ENCODE measurements around the gene RAB34. TPM values are rescaled to one million over a fixed set of nuclear protein-coding genes. Genes with fewer than 3 reads are reported as not detected.
A peak's percentile ranks its signal among the peaks of the same experiment; 100 is the strongest.

The RAB34 gene, protein sequence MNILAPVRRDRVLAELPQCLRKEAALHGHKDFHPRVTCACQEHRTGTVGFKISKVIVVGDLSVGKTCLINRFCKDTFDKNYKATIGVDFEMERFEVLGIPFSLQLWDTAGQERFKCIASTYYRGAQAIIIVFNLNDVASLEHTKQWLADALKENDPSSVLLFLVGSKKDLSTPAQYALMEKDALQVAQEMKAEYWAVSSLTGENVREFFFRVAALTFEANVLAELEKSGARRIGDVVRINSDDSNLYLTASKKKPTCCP
- 189 and 190 TPM in 2 replicates for total RNA-seq (2021)
- long read RNA-seq, transcript RAB34-210 (11 exons, 863 nt), result minor isoform, 71 of 1,661 reads
- long read RNA-seq, transcript RAB34-201 (11 exons, 1,592 nt), result minor isoform, 123 of 1,661 reads
- long read RNA-seq, transcript RAB34-204 (10 exons, 1,766 nt), result major isoform, 776 of 1,661 reads
- long read RNA-seq, transcript RAB34-203 (10 exons, 1,597 nt), result minor isoform, 159 of 1,661 reads
- long read RNA-seq, partial matches to known transcripts, result 149 of 1,661 reads
- long read RNA-seq, other reads (novel, unspliced or antisense), result 370 of 1,661 reads

DNA sequence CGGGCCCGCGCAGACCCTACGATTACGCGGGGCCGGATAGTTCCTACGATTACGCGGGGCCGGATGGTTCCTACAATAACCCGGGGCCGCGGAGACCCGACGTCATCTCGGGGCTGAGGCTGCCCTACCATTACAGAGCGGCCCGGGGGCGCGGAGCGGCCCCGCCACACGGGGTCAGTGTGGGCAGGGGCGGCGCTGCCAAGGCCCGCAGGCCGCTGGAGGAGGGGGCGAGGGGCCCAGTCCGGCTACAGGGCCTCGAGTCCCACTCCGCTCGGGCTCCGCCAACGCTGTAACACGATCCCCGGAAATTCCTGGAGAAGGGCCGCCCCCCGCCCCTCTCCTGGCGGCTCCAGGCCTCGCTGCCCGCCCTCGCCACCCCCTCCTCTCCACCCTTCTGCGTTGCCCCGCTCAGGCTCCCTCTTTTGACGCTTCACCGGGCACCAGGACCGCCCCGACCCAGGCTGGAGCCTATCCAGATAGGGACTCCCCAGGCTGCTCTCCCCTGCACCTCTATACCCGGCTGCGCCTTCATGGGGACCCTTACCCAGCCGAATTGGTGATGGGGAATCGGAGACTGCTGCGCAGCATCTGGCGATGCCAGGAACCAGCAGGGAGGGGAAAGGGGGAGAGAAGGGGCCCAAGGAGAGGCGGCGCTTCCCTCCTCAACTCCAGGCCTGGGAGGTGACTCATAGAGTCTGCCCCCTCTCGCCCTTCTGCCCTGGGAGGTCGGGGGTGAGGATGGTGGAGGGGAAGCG lies at the start of gene RAB34:
TSS of gene RAB34 (minus strand) at position 291 of the 755 bp plus-strand sequence. CDS start 602 bp downstream, outside the sequence.
- Histone ChIP-seq H3K4me2 (ENCODE audit: insufficient read depth, insufficient read length, low read length) (peak within 1 kb of the TSS; percentile 87), H2AK5ac (ENCODE audit: insufficient read length, low read length) (no peak within 1 kb of the TSS)

More for the DNA sequence above, at the start of gene RAB34:
- peaks cover 54 to 64% (median 55%) of the 10 kb centered on the region in 3 experiments for H3K36me3 Mint-ChIP-seq (ENCODE audit: insufficient read depth in 1 of 3, low read depth in 3 of 3)
- Histone ChIP-seq H4K91ac (ENCODE audit: insufficient read length, low read depth, low read length) (no peak within 1 kb of the TSS), H3K23ac (ENCODE audit: insufficient read length, low read depth, low read length) (no peak within 1 kb of the TSS), H3K14ac (ENCODE audit: insufficient read depth, low read length) (peak within 1 kb of the TSS; percentile 89), H3K9ac (ENCODE audit: extremely low read depth, insufficient read length, low read length) (peak within 1 kb of the TSS; percentile 59), H4K5ac (ENCODE audit: insufficient read length, low read depth, low read length) (no peak within 1 kb of the TSS), H3K79me1 (ENCODE audit: insufficient read depth, low read depth, low read length, poor library complexity, severe bottlenecking) (peaks cover 7% of the 10 kb centered on the region), H3K27ac (ENCODE audit: insufficient read length, low read depth, low read length) (peak within 1 kb of the TSS; percentile 36), H4K8ac (replicated peaks; ENCODE audit: insufficient read length, low read depth, low read length) (no peak within 1 kb of the TSS), H2BK20ac (ENCODE audit: low read depth, low read length, poor library complexity, severe bottlenecking) (no peak within 1 kb of the TSS), H2BK5ac (ENCODE audit: insufficient read length, low read length) (no peak within 1 kb of the TSS), H2BK12ac (ENCODE audit: insufficient read length, low read depth, low read length) (peak within 1 kb of the TSS; percentile 28), H3K9me3 (ENCODE audit: control insufficient read depth, low read depth, low read length) (no peaks in the 10 kb centered on the region), H3K27me3 (ENCODE audit: insufficient read depth, low read length) (no peaks in the 10 kb centered on the region), H3K56ac (ENCODE audit: insufficient read length, low read depth, low read length) (no peak within 1 kb of the TSS), H3K79me2 (ENCODE audit: insufficient read depth, low read length) (peaks cover 24% of the 10 kb centered on the region; the same call in 1 of the 2 replicates), H3K4ac (ENCODE audit: low read depth, low read length) (no peak within 1 kb of the TSS), H3K4me1 (ENCODE audit: insufficient read depth, low read length) (0 out of 2 replicates have a peak, but pooled peaks cover 10% of the 10 kb centered on the region), H2BK15ac (ENCODE audit: low read depth, low read length) (no peak within 1 kb of the TSS), H2BK120ac (ENCODE audit: low read depth, low read length, poor library complexity, severe bottlenecking) (no peak within 1 kb of the TSS), H3K23me2 (ENCODE audit: insufficient read length, low read depth, low read length, poor library complexity, severe bottlenecking) (peaks cover 26% of the 10 kb centered on the region), H3T11ph (ENCODE audit: low read length) (no peak within 1 kb of the TSS), H3K18ac (ENCODE audit: insufficient read length, low read depth, low read length) (peak within 1 kb of the TSS; percentile 83), H2AFZ (ENCODE audit: low read length) (no peak within 1 kb of the TSS), H4K20me1 (ENCODE audit: control insufficient read depth, insufficient read depth, insufficient read length) (no peaks in the 10 kb centered on the region)
- H3K27me3 Mint-ChIP-seq (ENCODE audit: low read depth), result no peaks in the 10 kb centered on the region
- H3K9me3 Mint-ChIP-seq, result no peaks in the 10 kb centered on the region; a peak in 1 of 5 replicates
- WGBS (ENCODE audit: extremely low coverage, insufficient read length, low lambda C conversion rate), result no CpG with 5 or more reads among the region's 60 CpGs
- DNase-seq, result peak; percentile 99
- H3K4me1 Mint-ChIP-seq, result peaks cover 28 to 55% of the 10 kb centered on the region in 2 experiments
- TF ChIP-seq, protein P1, sequence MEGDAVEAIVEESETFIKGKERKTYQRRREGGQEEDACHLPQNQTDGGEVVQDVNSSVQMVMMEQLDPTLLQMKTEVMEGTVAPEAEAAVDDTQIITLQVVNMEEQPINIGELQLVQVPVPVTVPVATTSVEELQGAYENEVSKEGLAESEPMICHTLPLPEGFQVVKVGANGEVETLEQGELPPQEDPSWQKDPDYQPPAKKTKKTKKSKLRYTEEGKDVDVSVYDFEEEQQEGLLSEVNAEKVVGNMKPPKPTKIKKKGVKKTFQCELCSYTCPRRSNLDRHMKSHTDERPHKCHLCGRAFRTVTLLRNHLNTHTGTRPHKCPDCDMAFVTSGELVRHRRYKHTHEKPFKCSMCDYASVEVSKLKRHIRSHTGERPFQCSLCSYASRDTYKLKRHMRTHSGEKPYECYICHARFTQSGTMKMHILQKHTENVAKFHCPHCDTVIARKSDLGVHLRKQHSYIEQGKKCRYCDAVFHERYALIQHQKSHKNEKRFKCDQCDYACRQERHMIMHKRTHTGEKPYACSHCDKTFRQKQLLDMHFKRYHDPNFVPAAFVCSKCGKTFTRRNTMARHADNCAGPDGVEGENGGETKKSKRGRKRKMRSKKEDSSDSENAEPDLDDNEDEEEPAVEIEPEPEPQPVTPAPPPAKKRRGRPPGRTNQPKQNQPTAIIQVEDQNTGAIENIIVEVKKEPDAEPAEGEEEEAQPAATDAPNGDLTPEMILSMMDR (conservative IDR thresholded peaks at IDR 0.05), result peak; percentile 64
- peak within 1 kb of the TSS; percentile 99 for H3K4me3 Mint-ChIP-seq
- peak within 1 kb of the TSS; percentile 97 to 99 (median 99) for H3K27ac Mint-ChIP-seq

All from H9 (cell line).